OCI-LY3 (cell line): ENCODE data around the gene CNN2.

Source experiments
- H2AFZ ChIP-seq: fragments of 200-600, 300-600 bp; shearing (Covaris generic); 2 replicates; pipeline ENCODE4 v1.6.0; 2014; ENCODE audit warnings: antibody characterized with exemption, low read depth, low read length
- H3K27ac ChIP-seq: fragments of 200-600, 300-600 bp; sonication (generic); 2 replicates; pipeline ENCODE4 v1.5.1; 2014; ENCODE audit warnings: mild to moderate bottlenecking, low read length, moderate library complexity, mixed read lengths
- H3K27me3 ChIP-seq: fragments of 200-600, 300-600 bp; sonication (generic); 2 replicates; pipeline ENCODE4 v1.6.1; 2014; ENCODE audit warnings: low read depth, low read length, mixed read lengths
- H3K36me3 ChIP-seq: fragments of 200-600, 300-600 bp; sonication (generic); replicated peaks from 2 replicates; pipeline ENCODE3; 2014; ENCODE audit warnings: low read depth, low read length, mixed read lengths
- H3K4me1 ChIP-seq: fragments of 300-600, 200-600 bp; sonication (generic); 2 replicates; pipeline ENCODE4 v1.6.1; 2014; ENCODE audit warnings: low read length, mixed read lengths
- H3K4me2 ChIP-seq: fragments of 200-600, 300-600 bp; sonication (generic); 2 replicates; pipeline ENCODE4 v1.6.1; 2014; ENCODE audit warnings: low read length, mixed read lengths
- H3K4me3 ChIP-seq: fragments of 300-600, 200-600 bp; sonication (generic); 2 replicates; pipeline ENCODE4 v1.5.1; 2014; ENCODE audit warnings: antibody characterized with exemption, mild to moderate bottlenecking, low read length, moderate library complexity
- H3K79me2 ChIP-seq: fragments of 300-600, 200-600 bp; shearing (Covaris generic); 2 replicates; pipeline ENCODE4 v1.6.1; 2014; ENCODE audit warnings: mild to moderate bottlenecking, low read length, mixed read lengths
- H3K9ac ChIP-seq: fragments of 300-600, 200-600 bp; shearing (Covaris generic); 2 replicates; pipeline ENCODE4 v1.6.0; 2014; ENCODE audit warnings: mild to moderate bottlenecking, low read length, moderate library complexity
- H3K9me3 ChIP-seq: fragments of 200-600, 300-600 bp; shearing (Covaris generic); 2 replicates; pipeline ENCODE4 v1.6.1; 2014; ENCODE audit warnings: low read length, mixed read lengths; ENCODE audit not compliant: insufficient read depth
- H4K20me1 ChIP-seq: fragments of 200-600, 300-600 bp; sonication (generic); 2 replicates; pipeline ENCODE4 v1.6.1; 2016; ENCODE audit warnings: low read length, mixed read lengths; ENCODE audit not compliant: insufficient read depth
- CTCF ChIP-seq: fragments of 200-600, 300-600 bp; sonication (generic); IDR thresholded peaks from 2 replicates; pipeline ENCODE4 v1.5.1; 2014; ENCODE audit warnings: antibody characterized with exemption, low read length, low read depth
- EZH2phosphoT487 ChIP-seq: fragments of 200-600 bp; shearing (Covaris generic); IDR thresholded peaks from 2 replicates; pipeline ENCODE4 v1.6.1; 2018; ENCODE audit warnings: antibody characterized with exemption, mixed run types, low read depth

CNN2 gene

GRCh38 chr19:1088416-1089010, 62.1 kb downstream of the CNN2 start:
- Histone ChIP-seq H3K79me2 (peaks cover 18% of the 10 kb centered on the region), H3K4me3 (no peak overlapping the region), H3K4me2 (peak overlapping the region; percentile 33), H3K27me3 (no peaks in the 10 kb centered on the region), H3K9me3 (no peaks in the 10 kb centered on the region), H4K20me1 (peaks cover 18% of the 10 kb centered on the region), H2AFZ (no peak overlapping the region), H3K9ac (peak overlapping the region; percentile 50; the same call in 1 of the 2 replicates), H3K4me1 (peaks cover 31% of the 10 kb centered on the region), H3K27ac (peak overlapping the region; percentile 87), H3K36me3 (peaks cover 67% of the 10 kb centered on the region)
- TF ChIP-seq EZH2phosphoT487 (no peak), CTCF (no peak)
